Skeletal muscle satellite cell (primary cell): ENCODE measurements around the gene CHPF2.

Experiments used
- H3K27me3 ChIP-seq: 2 replicates; pipeline ENCODE4 v1.7.0; 2013; ENCODE audit warnings: low read length; ENCODE audit not compliant: control insufficient read depth, insufficient read depth
- H3K36me3 ChIP-seq: 2 replicates; pipeline ENCODE4 v1.7.0; 2013; ENCODE audit warnings: mild to moderate bottlenecking, control low read depth, low read length; ENCODE audit not compliant: insufficient read depth
- H3K4me1 ChIP-seq: 2 replicates; pipeline ENCODE4 v1.7.0; 2013; ENCODE audit warnings: low read length; ENCODE audit not compliant: control insufficient read depth, insufficient read depth
- H3K4me2 ChIP-seq: 2 replicates; pipeline ENCODE4 v1.7.0; 2013; ENCODE audit warnings: mild to moderate bottlenecking, low read length
- H3K4me3 ChIP-seq: 2 replicates; pipeline ENCODE4 v1.7.0; 2013; ENCODE audit warnings: low read length
- H3K9ac ChIP-seq: 2 replicates; pipeline ENCODE4 v1.7.0; 2013; ENCODE audit warnings: mild to moderate bottlenecking, low read depth, low read length, moderate library complexity
- H3K9me3 ChIP-seq: replicated peaks from 2 replicates; pipeline ENCODE4 v1.7.0; 2013; ENCODE audit warnings: mild to moderate bottlenecking, control low read depth, low read length

The CHPF2 gene

GRCh38 chr7:151226560-151226874 lies 5.8 kb upstream of the CHPF2 start:
- Histone ChIP-seq H3K9me3 (no peaks in the 10 kb centered on the region), H3K27me3 (no peaks in the 10 kb centered on the region), H3K4me1 (peaks cover 23% of the 10 kb centered on the region), H3K36me3 (peaks cover 39% of the 10 kb centered on the region), H3K4me2 (peak overlapping the region; percentile 97), H3K9ac (peak overlapping the region; percentile 81), H3K4me3 (peak overlapping the region; percentile 85)

- Histone ChIP-seq H3K36me3 (peaks cover 34% of the 10 kb centered on the region), H3K4me2 (peak within 1 kb of the TSS; percentile 97), H3K9ac (peak within 1 kb of the TSS; percentile 81), H3K27me3 (no peaks in the 10 kb centered on the region), H3K9me3 (no peaks in the 10 kb centered on the region), H3K4me1 (peaks cover 29% of the 10 kb centered on the region), H3K4me3 (peak within 1 kb of the TSS; percentile 85)
Measured at GRCh38 chr7:151226875-151227782, 5.2 kb upstream of the CHPF2 start, which contains the start of gene ABCF2. Gene ABCF2, minus strand, starts transcription at chr7:151227205. Its CDS starts 747 bp downstream, at chr7:151226458.

- peaks cover 26% of the 10 kb centered on the region for H3K36me3 ChIP-seq
- no peaks in the 10 kb centered on the region for H3K9me3 ChIP-seq
- H3K9ac ChIP-seq: peak overlapping the region; percentile 81
- H3K4me1 ChIP-seq: peaks cover 29% of the 10 kb centered on the region
- H3K4me3 ChIP-seq: peak overlapping the region; percentile 77
- no peaks in the 10 kb centered on the region for H3K27me3 ChIP-seq
- peak overlapping the region; percentile 87 for H3K4me2 ChIP-seq
Measured at GRCh38 chr7:151228024-151228866, 4.0 kb upstream of the CHPF2 start.

- peaks cover 37% of the 10 kb centered on the region for H3K4me1 ChIP-seq
- H3K4me3 ChIP-seq: no peak overlapping the region
- no peaks in the 10 kb centered on the region for H3K27me3 ChIP-seq
- no peak overlapping the region for H3K9ac ChIP-seq
- H3K4me2 ChIP-seq: no peak overlapping the region
- H3K9me3 ChIP-seq: no peaks in the 10 kb centered on the region
- H3K36me3 ChIP-seq: peaks cover 23% of the 10 kb centered on the region
Measured at GRCh38 chr7:151229249-151229648, 3.0 kb upstream of the CHPF2 start.

- Histone ChIP-seq H3K4me2 (peak overlapping the region; percentile 98), H3K4me3 (no peak overlapping the region), H3K4me1 (peaks cover 29% of the 10 kb centered on the region), H3K27me3 (no peaks in the 10 kb centered on the region), H3K9ac (no peak overlapping the region), H3K36me3 (peaks cover 26% of the 10 kb centered on the region), H3K9me3 (no peaks in the 10 kb centered on the region)
Measured at GRCh38 chr7:151231080-151231479, 1.2 kb upstream of the CHPF2 start.

- peak overlapping the region; percentile 94 for H3K4me3 ChIP-seq
- no peaks in the 10 kb centered on the region for H3K9me3 ChIP-seq
- H3K36me3 ChIP-seq: peaks cover 46% of the 10 kb centered on the region
- peak overlapping the region; percentile 97 for H3K9ac ChIP-seq
- no peaks in the 10 kb centered on the region for H3K27me3 ChIP-seq
- peaks cover 22% of the 10 kb centered on the region for H3K4me1 ChIP-seq
- peak overlapping the region; percentile 98 for H3K4me2 ChIP-seq
Measured at GRCh38 chr7:151232917-151233701, 826 bp downstream of the CHPF2 start.

GRCh38 chr7:151233804-151234203 lies 1.5 kb downstream of the CHPF2 start:
- peaks cover 52% of the 10 kb centered on the region for H3K36me3 ChIP-seq
- no peaks in the 10 kb centered on the region for H3K9me3 ChIP-seq
- H3K27me3 ChIP-seq: no peaks in the 10 kb centered on the region
- peak overlapping the region; percentile 94 for H3K4me3 ChIP-seq
- peak overlapping the region; percentile 98 for H3K4me2 ChIP-seq
- peak overlapping the region; percentile 97 for H3K9ac ChIP-seq
- H3K4me1 ChIP-seq: peaks cover 19% of the 10 kb centered on the region

GRCh38 chr7:151235091-151235787 lies 3.0 kb downstream of the CHPF2 start:
- H3K36me3 ChIP-seq: peaks cover 66% of the 10 kb centered on the region
- H3K4me3 ChIP-seq: no peak overlapping the region
- peaks cover 19% of the 10 kb centered on the region for H3K4me1 ChIP-seq
- no peaks in the 10 kb centered on the region for H3K27me3 ChIP-seq
- no peak overlapping the region for H3K9ac ChIP-seq
- H3K9me3 ChIP-seq: no peaks in the 10 kb centered on the region
- H3K4me2 ChIP-seq: no peak overlapping the region

GRCh38 chr7:151236406-151236805 lies 4.1 kb downstream of the CHPF2 start:
- H3K9me3 ChIP-seq: no peaks in the 10 kb centered on the region
- no peaks in the 10 kb centered on the region for H3K27me3 ChIP-seq
- peaks cover 76% of the 10 kb centered on the region for H3K36me3 ChIP-seq
- H3K4me1 ChIP-seq: peaks cover 15% of the 10 kb centered on the region
- no peak overlapping the region for H3K4me3 ChIP-seq
- no peak overlapping the region for H3K4me2 ChIP-seq
- H3K9ac ChIP-seq: no peak overlapping the region

GRCh38 chr7:151237244-151238189 lies 5.2 kb downstream of the CHPF2 start:
- Histone ChIP-seq H3K36me3 (peaks cover 83% of the 10 kb centered on the region), H3K4me1 (peaks cover 9% of the 10 kb centered on the region), H3K9me3 (no peaks in the 10 kb centered on the region), H3K4me2 (no peak overlapping the region), H3K4me3 (no peak overlapping the region), H3K9ac (no peak overlapping the region), H3K27me3 (no peaks in the 10 kb centered on the region)
